M059J (cell line): ENCODE data around the gene NANS. TPM values are rescaled to one million over a fixed set of nuclear protein-coding genes. Genes with fewer than 3 reads are reported as not detected.
"Not testable (repeated sequence)": the region's sequence is repeated elsewhere in the genome, so short reads cannot be mapped to it uniquely, and the experiment has no call there.

Experiments
- DNase-seq: peaks from one replicate; pipeline ENCODE4 v3.0.0-alpha.2; 2012; ENCODE audit warnings: low read depth
- total RNA-seq: library from RNA; depleted of rRNA; stranded (reverse); fragments of >200 nt; shearing (Covaris generic); gene quantifications from 2 replicates; pipeline ENCODE4 v1.2.3, GENCODE V29; 2014; rRNA removed

The NANS gene, protein sequence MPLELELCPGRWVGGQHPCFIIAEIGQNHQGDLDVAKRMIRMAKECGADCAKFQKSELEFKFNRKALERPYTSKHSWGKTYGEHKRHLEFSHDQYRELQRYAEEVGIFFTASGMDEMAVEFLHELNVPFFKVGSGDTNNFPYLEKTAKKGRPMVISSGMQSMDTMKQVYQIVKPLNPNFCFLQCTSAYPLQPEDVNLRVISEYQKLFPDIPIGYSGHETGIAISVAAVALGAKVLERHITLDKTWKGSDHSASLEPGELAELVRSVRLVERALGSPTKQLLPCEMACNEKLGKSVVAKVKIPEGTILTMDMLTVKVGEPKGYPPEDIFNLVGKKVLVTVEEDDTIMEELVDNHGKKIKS
- total RNA-seq: 121 and 135 TPM in 2 replicates

DNA sequence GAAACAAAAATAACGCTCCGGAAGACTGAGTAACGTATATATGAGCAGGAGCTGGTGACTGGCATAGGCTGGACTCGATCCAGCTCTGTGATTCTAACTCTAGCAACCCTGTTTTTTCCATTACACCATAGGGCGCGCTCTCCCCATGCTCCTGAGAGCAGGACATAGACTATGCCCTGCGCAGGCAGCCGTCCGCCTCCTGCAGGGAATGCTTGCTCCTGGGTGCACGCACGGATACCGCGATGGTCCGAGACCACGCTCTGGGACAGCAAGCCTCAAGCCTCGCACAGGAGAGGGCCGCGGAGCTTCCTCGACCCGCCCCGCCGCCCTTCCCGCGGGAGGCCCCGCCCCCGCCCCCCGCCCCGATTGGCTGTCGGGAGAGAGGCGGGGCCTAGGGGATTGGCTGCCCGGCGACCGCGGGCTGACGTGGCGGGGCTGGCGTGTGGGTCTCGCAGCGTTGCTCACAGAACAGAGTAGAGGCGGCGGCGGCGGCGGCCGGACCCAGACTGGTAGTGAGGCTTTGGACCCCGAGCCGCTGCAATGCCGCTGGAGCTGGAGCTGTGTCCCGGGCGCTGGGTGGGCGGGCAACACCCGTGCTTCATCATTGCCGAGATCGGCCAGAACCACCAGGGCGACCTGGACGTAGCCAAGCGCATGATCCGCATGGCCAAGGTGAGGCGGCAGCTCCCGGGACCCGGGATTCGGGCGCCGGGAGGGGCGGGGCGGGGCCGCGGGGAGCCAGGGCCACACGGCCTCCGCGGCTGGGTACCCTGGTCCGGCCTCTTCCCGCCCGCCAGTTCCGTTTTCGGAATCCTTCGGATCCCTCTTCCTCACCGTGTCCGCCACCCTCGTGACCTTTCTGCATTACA is at the start of gene NANS:
TSS of gene NANS (plus strand) at position 464 of the 869 bp plus-strand sequence. CDS start at position 541, 77 bp downstream.
- peak; percentile 96 for DNase-seq

DNA sequence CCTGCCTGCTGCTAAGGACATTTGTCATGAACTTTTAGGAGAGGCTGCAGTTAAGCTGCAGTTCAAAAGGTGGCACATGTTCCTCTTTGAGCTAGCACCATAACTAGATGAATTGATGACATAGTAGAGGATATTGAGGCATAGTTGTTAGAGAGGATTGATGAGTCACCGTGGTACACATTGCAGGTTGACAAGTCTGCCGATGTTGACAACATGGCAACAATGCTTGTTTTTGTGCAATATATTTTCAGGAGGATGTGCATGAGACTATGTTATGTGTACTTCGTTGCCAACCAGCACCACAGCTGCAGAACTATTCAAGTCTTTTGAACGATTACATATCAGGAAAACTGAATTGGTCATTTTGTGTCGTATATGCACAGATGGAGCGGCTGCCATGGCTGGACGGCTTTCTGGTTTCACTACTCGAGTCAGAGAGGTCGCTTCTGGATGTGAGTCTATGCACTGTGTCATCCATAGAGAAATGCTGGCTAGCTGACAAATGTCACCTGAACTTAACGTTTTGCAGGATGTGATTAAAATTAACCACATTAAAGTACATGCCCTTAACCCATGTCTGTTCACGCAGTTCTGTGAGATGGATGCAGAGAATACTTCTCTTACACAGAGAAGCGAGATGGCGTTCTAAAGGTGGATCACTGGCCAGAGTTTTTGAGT is 49.1 kb upstream of the NANS start:
- peak; percentile 36 for DNase-seq

DNA sequence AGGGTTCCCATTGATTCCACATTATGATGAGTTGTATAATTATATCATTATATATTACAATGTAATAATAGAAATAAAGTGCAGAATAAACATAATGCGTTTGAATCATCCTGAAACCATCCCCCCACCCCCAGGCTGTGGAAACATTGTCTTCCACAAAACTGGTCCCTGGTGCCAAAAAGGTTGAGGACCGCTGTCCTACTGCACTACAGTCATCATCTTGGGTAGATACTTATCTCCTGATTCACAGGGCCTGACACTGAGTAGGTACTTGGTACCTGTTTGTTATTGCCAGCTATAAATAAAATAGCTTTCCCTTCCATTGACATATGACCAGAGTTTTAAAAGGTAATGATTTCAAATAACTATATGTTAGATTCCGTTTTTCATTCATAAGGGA is 47.8 kb upstream of the NANS start:
- DNase-seq: no peak

DNA sequence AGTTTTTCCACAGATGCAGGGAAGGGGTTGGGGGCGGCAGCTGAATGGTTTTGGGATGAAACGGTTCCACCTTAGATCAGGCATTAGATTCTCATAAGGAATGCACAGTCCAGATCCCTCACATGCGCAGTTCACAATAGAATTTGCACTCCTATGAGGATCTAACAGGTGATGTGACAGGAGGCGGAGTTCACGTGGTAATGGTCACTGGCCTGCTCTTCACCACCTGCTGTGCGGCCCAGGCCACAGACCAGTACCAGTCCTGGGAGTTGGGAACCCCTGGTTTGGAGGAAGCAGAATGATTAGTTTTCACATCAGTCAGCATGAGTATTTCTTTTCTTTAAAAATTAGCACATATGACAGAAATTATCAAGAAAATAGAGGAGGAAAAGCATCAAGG is 47.1 kb upstream of the NANS start:
- no peak for DNase-seq

DNA sequence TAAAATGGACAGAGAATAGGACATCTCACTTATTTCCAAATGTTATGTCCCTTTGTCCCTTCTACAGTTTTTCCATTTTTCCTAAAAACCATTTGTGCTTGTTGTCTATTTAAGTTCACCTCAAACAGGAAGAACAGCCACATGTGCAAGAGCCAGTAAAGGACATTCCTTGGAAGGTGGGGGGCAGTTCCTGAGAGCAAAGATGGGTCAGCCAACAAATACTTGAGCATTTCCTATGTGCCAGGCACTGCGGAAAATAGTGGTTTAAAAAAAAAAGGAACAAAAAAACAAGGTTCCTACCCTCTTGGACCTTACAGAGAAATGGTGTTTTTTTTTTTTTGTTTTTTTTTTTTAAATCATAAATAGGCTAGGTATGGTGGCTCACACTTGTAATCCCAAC is 46.6 kb upstream of the NANS start:
- peak; percentile 26 for DNase-seq

DNA sequence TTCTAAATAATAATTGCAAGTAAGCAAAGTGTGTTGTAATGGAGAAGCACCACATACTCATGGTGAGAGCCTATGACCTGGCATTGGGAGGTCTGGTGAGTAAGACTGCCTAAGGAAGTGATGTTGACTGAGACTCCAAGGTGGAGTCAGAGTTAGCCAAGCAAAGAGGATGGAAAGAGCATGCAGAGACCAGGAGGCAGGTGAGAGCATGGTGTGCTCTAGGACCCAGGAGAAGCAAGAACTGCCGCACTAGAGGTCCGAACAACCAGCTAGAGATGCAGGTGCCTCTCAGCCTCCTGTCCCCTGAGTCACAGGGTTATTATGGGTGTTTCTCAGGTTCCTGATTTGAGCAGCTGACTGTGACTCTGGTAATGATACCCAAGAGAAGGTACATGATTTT is 46.1 kb upstream of the NANS start:
- DNase-seq: peak; percentile 54

DNA sequence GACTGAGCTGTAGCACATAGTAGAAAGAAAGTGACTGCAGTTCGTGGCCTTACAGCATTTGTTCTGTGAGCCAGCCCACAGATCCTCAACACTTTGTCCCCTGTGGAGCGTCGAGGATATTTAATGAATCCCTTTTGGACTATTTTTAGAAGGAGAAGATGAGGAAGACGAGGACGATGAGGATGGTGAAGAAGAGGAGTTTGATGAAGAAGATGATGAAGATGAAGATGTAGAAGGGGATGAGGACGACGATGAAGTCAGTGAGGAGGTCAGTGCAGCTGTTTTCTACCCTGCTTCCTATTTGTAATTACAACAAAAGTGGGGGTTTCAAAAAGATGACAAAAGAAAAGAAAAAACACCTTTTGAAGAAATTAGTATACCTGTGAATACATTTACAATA is 45.4 kb upstream of the NANS start:
- no peak for DNase-seq

DNA sequence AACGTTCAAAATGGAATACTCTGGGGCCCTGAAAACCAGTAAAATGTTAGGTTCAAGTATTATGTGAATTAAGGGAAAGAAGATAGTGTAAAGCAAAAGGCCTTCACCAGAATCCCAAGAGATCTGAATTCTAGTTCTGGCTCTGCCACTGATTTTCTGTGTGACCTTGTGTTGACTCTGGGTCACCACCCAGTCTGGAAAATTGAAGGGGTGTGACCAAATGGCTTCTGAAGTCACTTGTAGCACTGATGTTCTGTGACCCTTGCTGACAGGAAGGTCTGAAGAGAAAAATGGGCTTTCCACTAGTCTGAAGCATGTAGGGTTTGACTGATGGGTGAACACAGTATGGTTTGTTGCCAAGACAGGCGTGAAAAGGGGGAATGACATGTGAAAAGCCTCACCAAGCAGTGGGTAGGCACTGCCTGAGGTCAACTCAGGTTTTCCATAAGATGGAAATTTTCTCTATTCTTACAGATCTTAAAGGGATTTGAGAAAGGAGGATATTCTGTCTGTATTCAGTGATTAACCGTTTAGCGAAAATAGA is 40.3 kb upstream of the NANS start:
- no peak for DNase-seq

DNA sequence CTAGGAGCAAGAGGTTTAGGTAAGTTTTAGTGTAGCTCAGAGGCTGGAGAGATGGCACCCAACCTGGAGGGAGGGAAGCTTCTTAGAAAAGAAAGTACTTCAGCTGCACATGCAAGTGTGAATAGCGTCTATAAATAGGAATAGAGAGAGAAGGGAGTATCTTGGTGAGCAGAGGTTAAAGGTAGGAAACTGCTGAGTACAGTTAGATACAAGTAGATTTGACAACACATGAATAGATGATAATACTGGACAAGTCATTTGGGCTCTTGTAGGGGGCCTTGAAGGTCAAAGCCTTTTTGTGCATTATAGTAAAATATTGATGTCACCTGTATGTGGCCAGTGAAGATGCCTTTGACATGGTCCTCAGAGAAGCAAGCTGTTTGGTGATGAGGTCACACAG is 39.2 kb upstream of the NANS start:
- DNase-seq: no peak

DNA sequence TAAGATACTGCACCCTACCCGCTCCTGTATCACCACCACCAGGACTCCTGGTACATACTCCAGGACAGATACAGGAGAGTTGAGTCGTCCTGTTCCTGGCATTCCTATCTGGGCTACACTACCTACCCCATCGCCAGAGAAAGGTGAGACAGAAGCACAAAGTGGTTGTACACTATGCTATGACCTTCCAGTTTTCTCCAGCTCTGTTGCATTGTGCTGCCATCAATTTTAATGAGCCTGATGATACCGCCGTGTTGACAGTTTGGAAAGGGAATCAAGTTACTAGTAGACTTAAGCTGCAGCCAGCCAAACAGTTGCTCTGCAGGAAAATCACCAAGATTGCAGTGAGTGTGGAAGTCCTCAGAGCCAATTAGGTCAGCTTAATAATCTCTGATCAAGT is 38.2 kb upstream of the NANS start:
- DNase-seq: no peak

DNA sequence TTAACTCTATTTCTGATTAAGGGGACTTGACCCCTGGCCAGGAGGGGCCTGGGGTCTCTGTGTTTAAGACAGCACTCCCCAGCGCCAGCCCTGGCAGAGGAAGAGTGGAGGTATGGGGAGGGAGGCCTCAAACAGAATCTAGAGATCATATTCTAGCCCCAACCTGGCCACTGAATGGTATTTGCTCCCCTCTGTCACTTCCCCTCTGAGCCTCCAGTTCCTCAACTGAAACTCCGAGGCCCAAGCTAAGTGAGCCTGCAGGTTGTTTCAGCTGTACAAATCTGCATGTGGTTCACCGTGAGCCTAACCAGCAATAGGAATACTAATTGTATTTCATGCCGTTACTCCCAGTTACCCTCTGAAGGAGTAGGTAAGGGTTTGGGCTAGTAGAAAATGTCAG is 37.4 kb upstream of the NANS start:
- no peak for DNase-seq

DNA sequence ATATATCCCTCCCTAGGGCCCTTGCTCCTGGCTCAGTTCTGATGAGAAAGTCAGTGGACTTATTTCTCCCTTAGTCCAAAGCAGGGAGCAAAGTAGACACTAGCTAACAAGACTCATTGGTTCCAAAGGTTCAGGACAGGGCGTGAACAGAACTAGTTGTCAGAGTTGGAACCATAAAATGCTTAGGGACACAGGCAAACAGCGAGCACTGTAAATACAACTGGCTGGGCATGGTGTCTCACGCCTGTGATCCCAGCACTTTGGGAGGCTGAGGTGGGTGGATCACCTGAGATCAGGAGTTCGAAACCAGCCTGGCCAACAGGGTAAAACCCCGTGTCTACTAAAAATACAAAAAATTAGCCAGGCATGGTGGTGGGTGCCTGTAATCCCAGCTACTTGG is 36.7 kb upstream of the NANS start:
- not testable (repeated sequence) for DNase-seq

DNA sequence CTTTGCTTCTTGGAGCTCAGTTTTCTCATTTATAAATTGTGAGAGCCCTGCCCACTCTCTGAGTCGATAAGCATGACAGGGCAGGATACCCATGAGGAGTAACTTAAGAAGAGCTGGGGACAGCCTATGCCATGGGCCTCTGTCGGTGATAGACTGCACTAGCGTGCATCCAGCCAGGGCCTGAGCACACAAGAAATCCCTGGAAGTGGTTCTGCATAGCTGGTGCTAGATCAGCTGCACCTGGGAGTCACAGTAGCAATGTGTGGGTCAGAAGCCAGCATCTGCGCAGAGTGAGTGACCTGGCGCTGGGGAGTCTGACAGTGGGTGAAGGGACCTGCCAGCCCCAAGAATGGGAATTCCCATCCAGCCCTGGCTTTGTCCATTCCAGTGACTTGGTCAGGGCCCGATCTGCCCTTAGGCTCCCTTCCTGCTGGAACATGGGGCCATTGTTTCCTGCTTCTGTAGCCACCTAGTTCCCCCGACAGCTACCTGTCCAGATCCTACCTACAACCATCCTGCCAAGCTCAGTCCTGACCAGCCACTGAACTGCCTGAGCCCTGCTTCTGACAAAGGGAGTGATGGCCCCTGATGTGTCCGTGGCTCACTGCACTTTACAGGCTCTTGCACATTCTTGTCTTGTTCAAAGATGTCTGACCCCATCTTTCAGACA is 35.9 kb upstream of the NANS start:
- no peak for DNase-seq

DNA sequence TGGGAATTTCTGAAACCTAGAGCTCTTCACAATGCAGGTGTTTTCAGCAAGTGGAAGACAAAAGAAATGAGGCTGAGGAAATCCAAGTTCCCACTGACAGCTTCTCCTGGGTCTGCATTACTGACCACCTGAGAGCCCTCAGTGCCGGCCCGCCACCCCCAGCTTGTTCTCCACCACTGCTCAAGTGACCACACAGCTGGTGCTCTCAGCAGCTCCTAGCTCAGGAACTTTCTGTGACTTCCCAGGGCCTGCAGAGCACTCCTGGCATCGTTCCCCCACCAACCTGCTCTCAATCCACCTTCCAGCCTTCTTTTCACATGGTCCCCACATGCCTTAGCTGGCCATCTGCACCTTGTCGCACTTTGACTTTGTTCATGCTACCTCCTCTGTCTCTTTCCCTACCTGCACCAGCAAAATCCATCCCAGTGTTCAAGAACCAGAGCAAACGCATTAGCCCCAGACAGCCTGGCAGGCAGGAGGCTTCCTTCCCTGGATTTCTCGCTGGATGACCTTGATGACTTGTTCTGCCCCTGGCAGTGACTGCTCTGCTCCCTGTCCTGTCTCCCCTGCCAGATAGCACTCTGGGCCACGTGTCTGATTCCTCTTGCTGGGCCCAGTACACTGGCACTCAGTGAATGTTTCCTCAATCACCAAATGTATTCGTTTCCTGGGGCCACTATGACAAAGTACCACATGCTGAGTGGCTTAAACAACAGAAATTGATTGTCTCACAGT is 35.1 kb upstream of the NANS start:
- peak; percentile 58 for DNase-seq

DNA sequence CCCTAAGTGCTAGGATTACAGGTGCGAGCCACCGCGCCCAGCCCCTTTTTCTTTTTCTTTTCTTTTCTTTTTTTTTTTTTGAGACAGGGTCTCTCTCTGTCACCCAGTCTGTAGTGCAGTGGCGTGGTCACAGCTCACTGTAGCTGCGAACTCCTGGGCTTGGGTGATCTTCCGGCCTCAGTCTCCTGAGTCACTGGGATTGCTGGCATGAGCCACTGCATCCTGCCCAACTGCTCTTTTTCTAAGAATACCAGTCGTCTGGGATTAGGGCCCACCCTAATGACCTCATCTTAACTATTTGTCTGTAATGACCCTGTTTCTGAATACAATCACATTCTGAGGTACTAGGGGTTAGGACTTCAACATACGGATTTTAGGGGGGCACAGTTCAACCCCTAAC is 34.1 kb upstream of the NANS start:
- peak; percentile 69 for DNase-seq

DNA sequence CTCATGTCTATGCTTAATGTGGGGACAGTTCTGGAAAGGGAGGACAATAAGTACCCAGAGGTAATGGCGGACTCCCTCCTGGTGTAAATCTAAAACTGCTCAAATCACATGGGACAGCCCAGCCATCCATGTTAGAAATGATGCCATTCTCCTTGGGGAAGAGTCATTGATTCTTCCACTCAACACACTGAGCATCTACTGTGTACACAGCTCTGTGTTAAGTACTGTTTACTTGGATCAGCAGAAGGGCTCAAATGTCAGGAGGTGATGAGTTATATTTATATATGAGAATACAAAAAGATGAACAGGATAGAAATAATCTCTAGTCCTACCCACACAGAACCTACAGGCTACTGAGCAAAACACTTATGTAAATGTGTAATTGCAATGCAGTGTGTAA is 31.8 kb upstream of the NANS start:
- DNase-seq: no peak

DNA sequence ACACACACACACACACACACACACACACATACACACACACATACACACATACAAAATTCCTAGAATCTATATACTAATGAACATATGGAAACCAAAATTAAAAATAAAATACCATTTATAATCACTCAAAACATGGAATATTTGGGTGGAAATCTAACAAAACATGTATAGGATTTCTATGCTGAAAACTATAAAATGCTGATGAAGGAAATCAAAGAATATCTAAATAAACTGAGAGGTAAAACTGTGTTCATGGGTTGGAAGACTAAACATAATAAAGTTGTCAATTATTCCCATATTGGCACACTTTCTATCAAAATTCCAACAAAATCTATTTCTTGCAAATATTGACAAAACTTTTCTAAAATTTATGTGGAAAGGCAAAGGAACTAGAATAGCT is 25.4 kb upstream of the NANS start:
- DNase-seq: no peak

DNA sequence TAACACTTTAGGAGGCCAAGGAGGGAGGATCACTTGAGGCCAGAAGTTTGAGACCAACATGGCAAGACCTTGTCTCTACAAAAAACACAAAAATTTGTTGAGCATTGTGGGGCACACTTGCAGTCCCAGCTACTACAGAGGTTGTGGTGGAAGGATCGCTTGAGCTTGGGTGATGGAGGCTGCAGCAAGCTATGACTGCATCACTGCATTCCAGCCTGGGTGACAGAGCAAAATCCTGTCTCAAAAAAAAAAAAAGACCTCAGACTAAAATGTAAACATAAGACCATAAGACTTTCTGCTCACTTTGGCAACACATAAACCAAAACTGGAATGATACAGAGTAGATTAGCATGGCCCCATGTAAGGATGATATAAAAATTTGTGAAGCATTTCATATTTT is 24.6 kb upstream of the NANS start:
- DNase-seq: peak; percentile 74

DNA sequence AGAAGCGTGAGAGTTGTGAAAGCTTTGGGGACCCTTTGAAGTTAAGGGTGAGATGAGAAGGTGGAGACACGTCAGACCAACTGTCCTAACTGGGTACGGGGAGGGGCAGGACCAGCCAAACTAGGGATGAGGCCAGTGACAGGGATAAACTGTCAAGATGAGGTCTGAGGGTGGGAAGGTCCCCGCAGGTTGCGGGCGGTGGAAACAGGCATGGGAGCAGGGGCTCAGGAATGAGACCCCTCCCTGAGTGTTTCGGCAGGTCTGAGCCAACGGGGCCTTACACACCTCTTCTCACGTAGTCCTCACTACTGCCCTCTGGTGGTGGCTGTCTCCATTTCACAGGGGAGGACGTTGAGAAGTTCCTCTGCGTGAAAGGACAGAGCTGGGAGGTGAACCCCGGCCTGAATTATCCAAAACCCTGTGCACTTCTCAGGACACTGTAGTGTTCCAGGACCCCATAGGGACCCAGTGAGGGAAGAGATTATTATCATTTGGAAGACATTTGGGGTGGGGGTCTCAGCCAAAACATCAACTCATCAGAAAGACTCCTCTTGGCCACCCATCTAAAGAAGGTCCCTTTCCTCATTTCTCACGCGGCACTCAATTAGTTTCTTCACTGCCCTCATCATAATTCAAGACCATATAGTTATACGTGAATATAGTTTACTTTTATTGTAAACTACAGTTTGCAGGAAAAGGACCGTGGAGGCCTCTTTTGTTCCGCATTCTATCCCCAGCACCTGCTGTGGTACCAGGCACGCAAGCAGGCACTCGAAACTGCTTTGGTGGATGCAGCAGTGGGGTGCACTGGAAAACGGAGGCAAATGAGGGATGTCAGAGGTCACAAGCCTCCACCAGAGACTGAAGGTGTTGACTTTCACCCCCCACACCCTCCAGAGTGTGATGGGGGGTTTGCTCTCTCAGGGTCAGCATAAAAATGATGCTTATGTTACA is 21.7 kb upstream of the NANS start:
- peak; percentile 55 for DNase-seq

DNA sequence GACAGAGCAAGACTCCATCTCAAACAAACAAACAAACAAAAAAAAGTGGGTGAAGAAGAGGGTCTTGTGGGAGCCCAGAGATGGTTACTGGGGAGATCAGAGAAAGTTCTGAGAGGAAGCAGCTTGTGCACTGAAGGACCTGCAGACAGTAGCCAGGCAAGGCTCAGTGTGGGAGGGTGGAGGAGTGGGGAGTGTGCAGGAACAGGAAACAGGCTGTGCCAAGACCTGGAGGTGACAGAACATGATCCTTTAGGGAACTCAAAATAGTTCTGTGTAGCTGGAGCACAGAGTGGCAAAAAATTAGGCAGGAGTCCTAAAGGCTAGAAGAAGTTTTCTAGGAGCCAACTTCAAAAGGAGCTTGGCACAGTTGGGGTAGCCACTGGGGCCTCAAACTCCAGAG is 19.2 kb upstream of the NANS start:
- peak; percentile 70 for DNase-seq
